Loucy (cell line): ENCODE results near the gene FCN2.

Experiments used
- H2AFZ ChIP-seq: fragments of 200-600 bp; sonication (generic); 2 replicates; pipeline ENCODE4 v1.6.0; 2016; ENCODE audit warnings: antibody characterized with exemption, mild to moderate bottlenecking, low read length, moderate library complexity
- H3F3A ChIP-seq: fragments of 200-600 bp; 2 replicates; pipeline ENCODE4 v1.6.0; 2016; ENCODE audit warnings: antibody characterized with exemption, low read depth, mild to moderate bottlenecking
- H3K27me3 ChIP-seq: fragments of 200-600 bp; sonication (generic); 2 replicates; pipeline ENCODE4 v1.6.1; 2014; ENCODE audit warnings: low read length, mild to moderate bottlenecking; ENCODE audit not compliant: insufficient read depth, poor library complexity, severe bottlenecking
- H3K36me3 ChIP-seq: fragments of 200-600 bp; sonication (generic); 2 replicates; pipeline ENCODE4 v1.6.1; 2016; ENCODE audit warnings: low read length; ENCODE audit not compliant: insufficient read depth
- H3K4me1 ChIP-seq: fragments of 200-600 bp; sonication (generic); 2 replicates; pipeline ENCODE4 v1.5.1; 2014; ENCODE audit warnings: low read length, mild to moderate bottlenecking; ENCODE audit not compliant: insufficient read depth, poor library complexity, severe bottlenecking
- H3K4me2 ChIP-seq: fragments of 200-600 bp; sonication (generic); 2 replicates; pipeline ENCODE4 v1.6.0; 2014; ENCODE audit warnings: antibody characterized with exemption, low read length, low read depth, mild to moderate bottlenecking; ENCODE audit not compliant: poor library complexity, severe bottlenecking
- H3K4me3 ChIP-seq: fragments of 200-600 bp; sonication (generic); 2 replicates; pipeline ENCODE4 v1.5.1; 2014; ENCODE audit warnings: low read length, mild to moderate bottlenecking, mixed read lengths; ENCODE audit not compliant: poor library complexity, severe bottlenecking
- H3K79me2 ChIP-seq: fragments of 200-600 bp; sonication (generic); 2 replicates; pipeline ENCODE4 v1.6.1; 2014; ENCODE audit warnings: low read length; ENCODE audit not compliant: insufficient read depth
- H3K9ac ChIP-seq: fragments of 200-600 bp; sonication (generic); 2 replicates; pipeline ENCODE4 v1.6.0; 2014; ENCODE audit warnings: mild to moderate bottlenecking, low read depth, low read length, moderate library complexity; ENCODE audit not compliant: poor library complexity, severe bottlenecking
- H3K9me2 ChIP-seq: fragments of 200-600 bp; sonication (generic); replicated peaks from 2 replicates; pipeline ENCODE4 v1.6.1; 2016; ENCODE audit warnings: low read depth, low read length, mixed read lengths
- H3K9me3 ChIP-seq: fragments of 200-600 bp; sonication (generic); 2 replicates; pipeline ENCODE4 v1.6.1; 2014; ENCODE audit warnings: mild to moderate bottlenecking, antibody characterized with exemption, low read length, low read depth; ENCODE audit not compliant: insufficient read depth
- H4K20me1 ChIP-seq: fragments of 200-600 bp; sonication (generic); 2 replicates; pipeline ENCODE4 v1.6.0; 2014; ENCODE audit warnings: antibody characterized with exemption, low read length, mild to moderate bottlenecking; ENCODE audit not compliant: insufficient read depth, poor library complexity, severe bottlenecking
- EZH2phosphoT487 ChIP-seq: fragments of 200-600 bp; IDR thresholded peaks from 2 replicates; pipeline ENCODE4 v1.6.1; 2018; ENCODE audit warnings: antibody characterized with exemption, mild to moderate bottlenecking, moderate library complexity, borderline replicate concordance
- TF ChIP-seq, protein P1 (sequence below): fragments of 200-600 bp; sonication (generic); conservative IDR thresholded peaks from 2 replicates; pipeline ENCODE4 v1.5.1; 2014; ENCODE audit warnings: mild to moderate bottlenecking, antibody characterized with exemption, low read length

Gene FCN2

DNA sequence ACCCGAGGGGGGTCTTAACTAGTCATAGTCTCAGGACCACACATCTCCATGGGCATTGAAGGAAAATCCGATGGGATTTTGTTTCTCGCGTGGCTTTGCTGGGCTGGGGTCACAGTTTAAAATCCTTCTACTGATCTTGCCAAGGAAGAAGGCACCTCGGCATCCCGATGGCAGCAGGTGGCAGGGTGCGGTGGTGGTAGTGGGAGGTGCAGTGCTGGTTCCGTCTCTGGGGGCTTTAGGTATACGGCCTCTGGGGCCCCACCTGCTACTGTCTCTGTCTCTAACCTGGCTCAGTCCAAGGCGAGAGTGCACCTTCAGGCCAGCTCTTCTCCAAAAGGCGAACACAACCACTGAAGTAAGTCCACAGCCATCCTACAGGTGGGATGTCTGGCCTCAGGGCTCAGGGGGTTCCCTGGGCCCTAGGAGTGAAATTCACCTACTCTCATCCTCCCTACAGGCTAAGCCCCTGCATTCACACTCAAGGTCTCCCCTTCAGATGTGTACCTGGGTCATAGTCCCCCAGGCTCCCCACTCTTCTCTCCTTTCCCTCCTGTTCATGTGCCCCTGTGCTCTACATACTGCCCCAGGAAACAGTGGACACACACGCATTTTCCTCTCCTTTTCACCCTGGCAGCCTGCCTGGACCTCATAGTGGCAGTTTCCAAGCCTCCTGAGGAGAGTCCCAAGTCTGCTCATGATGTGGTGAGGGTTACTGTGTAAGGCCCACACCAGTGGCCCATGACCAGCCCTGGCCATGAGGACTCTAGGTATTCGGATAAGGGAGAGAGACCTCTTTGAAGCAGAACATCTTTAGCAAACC is 736 bp upstream of the FCN2 start:
- H3F3A ChIP-seq: no peaks in the 10 kb centered on the region
- no peak overlapping the region for H3K4me3 ChIP-seq
- H3K4me2 ChIP-seq: no peak overlapping the region
- no peaks in the 10 kb centered on the region for H3K27me3 ChIP-seq
- no peaks in the 10 kb centered on the region for H3K9me2 ChIP-seq
- H3K36me3 ChIP-seq: no peaks in the 10 kb centered on the region
- no peak overlapping the region for H3K9ac ChIP-seq
- no peak for TF ChIP-seq EZH2phosphoT487
- TF ChIP-seq, protein P1, sequence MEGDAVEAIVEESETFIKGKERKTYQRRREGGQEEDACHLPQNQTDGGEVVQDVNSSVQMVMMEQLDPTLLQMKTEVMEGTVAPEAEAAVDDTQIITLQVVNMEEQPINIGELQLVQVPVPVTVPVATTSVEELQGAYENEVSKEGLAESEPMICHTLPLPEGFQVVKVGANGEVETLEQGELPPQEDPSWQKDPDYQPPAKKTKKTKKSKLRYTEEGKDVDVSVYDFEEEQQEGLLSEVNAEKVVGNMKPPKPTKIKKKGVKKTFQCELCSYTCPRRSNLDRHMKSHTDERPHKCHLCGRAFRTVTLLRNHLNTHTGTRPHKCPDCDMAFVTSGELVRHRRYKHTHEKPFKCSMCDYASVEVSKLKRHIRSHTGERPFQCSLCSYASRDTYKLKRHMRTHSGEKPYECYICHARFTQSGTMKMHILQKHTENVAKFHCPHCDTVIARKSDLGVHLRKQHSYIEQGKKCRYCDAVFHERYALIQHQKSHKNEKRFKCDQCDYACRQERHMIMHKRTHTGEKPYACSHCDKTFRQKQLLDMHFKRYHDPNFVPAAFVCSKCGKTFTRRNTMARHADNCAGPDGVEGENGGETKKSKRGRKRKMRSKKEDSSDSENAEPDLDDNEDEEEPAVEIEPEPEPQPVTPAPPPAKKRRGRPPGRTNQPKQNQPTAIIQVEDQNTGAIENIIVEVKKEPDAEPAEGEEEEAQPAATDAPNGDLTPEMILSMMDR: no peak
- no peaks in the 10 kb centered on the region for H4K20me1 ChIP-seq
- no peaks in the 10 kb centered on the region for H3K79me2 ChIP-seq
- no peaks in the 10 kb centered on the region for H3K4me1 ChIP-seq
- no peak overlapping the region for H2AFZ ChIP-seq
- no peaks in the 10 kb centered on the region; the same call in 1 of the 2 replicates for H3K9me3 ChIP-seq

DNA sequence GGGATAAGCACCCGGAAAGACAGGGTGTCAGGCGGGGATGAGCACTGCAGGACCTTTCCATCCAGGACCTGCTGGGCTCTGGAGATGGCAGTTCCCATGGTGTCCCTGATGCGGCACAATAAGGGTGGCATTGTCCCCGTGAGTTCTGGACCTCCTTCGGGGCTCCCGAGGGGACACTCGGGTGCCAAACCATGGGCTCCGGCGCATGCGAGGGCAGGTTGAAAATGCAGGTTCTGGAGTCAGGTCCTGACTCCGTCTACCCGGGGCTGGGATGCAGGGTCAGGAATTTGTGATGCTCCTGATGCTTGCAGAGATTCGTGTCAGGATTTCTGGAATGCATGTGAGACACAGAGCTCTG is 682 bp downstream of the FCN2 start:
- no peak overlapping the region for H3K9ac ChIP-seq
- H3K36me3 ChIP-seq: no peaks in the 10 kb centered on the region
- H2AFZ ChIP-seq: no peak overlapping the region
- no peaks in the 10 kb centered on the region for H3K27me3 ChIP-seq
- H3K9me3 ChIP-seq: no peaks in the 10 kb centered on the region; the same call in 1 of the 2 replicates
- H3K9me2 ChIP-seq: no peaks in the 10 kb centered on the region
- H3K79me2 ChIP-seq: no peaks in the 10 kb centered on the region
- H3K4me2 ChIP-seq: no peak overlapping the region
- H3F3A ChIP-seq: no peaks in the 10 kb centered on the region
- TF ChIP-seq, protein P1: no peak
- no peak for TF ChIP-seq EZH2phosphoT487
- no peak overlapping the region for H3K4me3 ChIP-seq
- H3K4me1 ChIP-seq: no peaks in the 10 kb centered on the region
- H4K20me1 ChIP-seq: no peaks in the 10 kb centered on the region

DNA sequence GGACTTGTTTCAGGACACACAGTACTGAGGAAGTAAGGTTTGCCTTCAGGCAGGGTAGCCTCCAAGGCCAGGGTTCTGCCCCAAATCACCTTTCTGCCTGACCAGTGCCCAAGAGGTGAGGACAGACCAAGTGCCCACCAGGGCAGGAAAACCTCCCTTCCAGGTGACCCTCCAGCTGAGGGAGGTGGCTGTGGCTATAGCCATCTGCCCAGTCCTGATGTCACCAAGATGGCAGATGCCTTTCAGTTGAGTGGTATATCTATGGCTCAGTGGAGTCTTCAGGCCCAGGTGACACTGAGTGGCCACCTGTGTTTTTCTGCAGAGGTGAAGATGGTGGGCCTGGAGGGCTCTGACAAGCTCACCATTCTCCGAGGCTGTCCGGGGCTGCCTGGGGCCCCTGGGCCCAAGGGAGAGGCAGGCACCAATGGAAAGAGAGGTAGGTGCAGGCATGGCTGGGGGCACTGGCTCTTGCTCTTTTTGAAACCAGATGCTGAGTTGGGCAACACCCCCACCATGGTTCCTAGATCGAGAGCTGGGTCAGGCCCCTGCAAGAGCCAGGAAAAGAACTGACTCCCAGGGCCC is 1.7 kb downstream of the FCN2 start:
- H3K9ac ChIP-seq: no peak overlapping the region
- no peaks in the 10 kb centered on the region for H3K9me2 ChIP-seq
- H4K20me1 ChIP-seq: no peaks in the 10 kb centered on the region
- no peak overlapping the region for H3K4me2 ChIP-seq
- H2AFZ ChIP-seq: no peak overlapping the region
- H3K79me2 ChIP-seq: no peaks in the 10 kb centered on the region
- no peak overlapping the region for H3K4me3 ChIP-seq
- no peaks in the 10 kb centered on the region for H3F3A ChIP-seq
- H3K27me3 ChIP-seq: no peaks in the 10 kb centered on the region
- no peaks in the 10 kb centered on the region for H3K4me1 ChIP-seq
- H3K36me3 ChIP-seq: no peaks in the 10 kb centered on the region
- no peaks in the 10 kb centered on the region; the same call in 1 of the 2 replicates for H3K9me3 ChIP-seq
- no peak for TF ChIP-seq EZH2phosphoT487
- TF ChIP-seq, protein P1: no peak
